ENCODE results near the gene BTBD17. TPM values are rescaled to one million over a fixed set of nuclear protein-coding genes. Genes with fewer than 3 reads are reported as not detected.

Gene BTBD17
- total RNA-seq, 4 donors from 2014 or later, result not detected

DNA sequence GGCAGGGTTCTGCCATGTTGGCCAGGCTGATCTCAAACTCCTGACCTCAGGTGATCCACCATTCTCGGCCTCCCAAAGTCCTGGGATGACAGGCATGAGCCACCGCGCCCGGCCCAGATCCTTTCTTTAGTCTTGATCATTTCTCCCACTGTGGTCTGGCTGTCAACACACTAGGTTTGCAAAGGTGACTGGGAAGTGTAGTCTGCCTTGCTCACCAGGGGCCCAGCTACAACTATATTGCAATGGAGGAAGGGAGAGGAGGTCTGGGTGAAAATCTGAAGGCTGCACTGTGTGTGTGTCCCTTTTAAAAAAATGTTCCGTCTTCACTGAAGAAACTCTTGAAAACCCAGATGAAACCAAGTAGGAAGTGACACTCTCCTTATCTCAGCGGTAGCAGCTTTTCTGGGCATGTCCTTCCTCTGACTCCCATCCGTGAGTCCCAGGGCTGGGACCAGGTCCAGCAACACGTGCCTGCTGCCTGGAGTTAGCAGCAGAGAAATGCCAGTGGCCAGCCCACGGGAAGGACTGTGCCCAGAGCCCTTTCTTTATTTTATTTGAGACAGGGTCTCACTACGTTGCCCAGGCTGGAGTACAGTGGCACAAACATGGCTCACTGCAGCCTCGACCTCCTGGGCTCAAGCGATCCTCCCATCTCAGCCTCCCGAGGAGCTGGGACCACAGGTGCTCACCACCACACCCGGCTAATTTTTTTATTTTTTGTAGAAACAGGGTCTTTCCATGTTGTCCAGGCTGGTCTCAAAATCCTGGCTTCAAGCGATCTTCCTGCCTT lies 53.5 kb downstream of the BTBD17 start:
- intact Hi-C loops (cut with DNase I; ENCODE audit: low total_unique reads), result no loop called here

More for the DNA sequence above, 53.5 kb downstream of the BTBD17 start:
- Histone ChIP-seq H3K9me3 (no peaks in the 10 kb centered on the region), H3K36me3 (no peaks in the 10 kb centered on the region), H3K27me3 (no peaks in the 10 kb centered on the region), H3K4me3 (no peak overlapping the region), H3K4me1 (no peaks in the 10 kb centered on the region), H3K27ac (no peak overlapping the region)
- in situ Hi-C loops (cut with MboI; ENCODE audit: low sequenced_read_pairs in 4 of 4), result loop anchor here in 1 of 4 donors (10.0 kb wide), 1 partner anchor 57 kb away; the partner anchor contains the start of genes BTBD17 and GPR142
- TF ChIP-seq, protein P1, sequence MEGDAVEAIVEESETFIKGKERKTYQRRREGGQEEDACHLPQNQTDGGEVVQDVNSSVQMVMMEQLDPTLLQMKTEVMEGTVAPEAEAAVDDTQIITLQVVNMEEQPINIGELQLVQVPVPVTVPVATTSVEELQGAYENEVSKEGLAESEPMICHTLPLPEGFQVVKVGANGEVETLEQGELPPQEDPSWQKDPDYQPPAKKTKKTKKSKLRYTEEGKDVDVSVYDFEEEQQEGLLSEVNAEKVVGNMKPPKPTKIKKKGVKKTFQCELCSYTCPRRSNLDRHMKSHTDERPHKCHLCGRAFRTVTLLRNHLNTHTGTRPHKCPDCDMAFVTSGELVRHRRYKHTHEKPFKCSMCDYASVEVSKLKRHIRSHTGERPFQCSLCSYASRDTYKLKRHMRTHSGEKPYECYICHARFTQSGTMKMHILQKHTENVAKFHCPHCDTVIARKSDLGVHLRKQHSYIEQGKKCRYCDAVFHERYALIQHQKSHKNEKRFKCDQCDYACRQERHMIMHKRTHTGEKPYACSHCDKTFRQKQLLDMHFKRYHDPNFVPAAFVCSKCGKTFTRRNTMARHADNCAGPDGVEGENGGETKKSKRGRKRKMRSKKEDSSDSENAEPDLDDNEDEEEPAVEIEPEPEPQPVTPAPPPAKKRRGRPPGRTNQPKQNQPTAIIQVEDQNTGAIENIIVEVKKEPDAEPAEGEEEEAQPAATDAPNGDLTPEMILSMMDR (IDR thresholded peaks at IDR 0.05 in 4 of 5, conservative IDR thresholded peaks at IDR 0.05 in 1 of 5), result no peak
- no peak for TF ChIP-seq POLR2A (IDR thresholded peaks at IDR 0.05)
- ATAC-seq (no peak), DNase-seq (no peak)

Other genes starting within 250 kb of the BTBD17 start
- gene RPL38, start 158.2 kb downstream of the BTBD17 start, total RNA-seq, result 100 to 1,000 TPM; 346 to 472 (median 443) TPM
- 10 to 100 TPM in 2 of 4 donors, 1 to 10 TPM in 2; 4.7 to 19.2 (median 11.4) TPM for gene TTYH2, start 148.3 kb downstream of the BTBD17 start, total RNA-seq
- not detected for gene DNAI2, start 87.6 kb downstream of the BTBD17 start, total RNA-seq
- gene KIF19, start 35.6 kb downstream of the BTBD17 start, total RNA-seq, result 1 to 10 TPM in 1 of 4 donors, under 1 TPM in 2, not detected in 1; 0.41 to 1.8 (median 0.62) TPM
- not detected for gene GPR142, start 5.6 kb upstream of the BTBD17 start, total RNA-seq
- gene GPRC5C, start 70.2 kb upstream of the BTBD17 start, total RNA-seq, result 100 to 1,000 TPM in 3 of 4 donors, 10 to 100 TPM in 1; 80.4 to 138 (median 127) TPM
- 1 to 10 TPM in 2 of 4 donors, not detected in 2; 1.4 to 2.5 TPM for gene CD300A, start 104.8 kb upstream of the BTBD17 start, total RNA-seq
- under 1 TPM in 1 of 4 donors, not detected in 3; 0.16 TPM for gene CD300LB, start 169.6 kb upstream of the BTBD17 start, total RNA-seq
- under 1 TPM in 1 of 4 donors, not detected in 3; 0.16 TPM for gene CD300C, start 184.2 kb upstream of the BTBD17 start, total RNA-seq
- gene CD300H, start 205.6 kb upstream of the BTBD17 start, total RNA-seq, result not detected
- gene CD300LD, start 230.4 kb upstream of the BTBD17 start, total RNA-seq, result not detected

Data from gastrocnemius medialis (tissue), 4 donors.